ENCODE results near the gene PADI6. TPM values are rescaled to one million over a fixed set of nuclear protein-coding genes. Genes with fewer than 3 reads are reported as not detected.
"Not testable (repeated sequence)": the region's sequence is repeated elsewhere in the genome, so short reads cannot be mapped to it uniquely, and the experiment has no call there.

Gene PADI6
- polyA plus RNA-seq, 1 donor = not detected

GRCh38 chr1:17345506-17345905 is 26.5 kb upstream of the PADI6 start:
- 100% methylated on average over 1 of the region's 5 CpGs for WGBS (ENCODE audit: insufficient coverage, low lambda C conversion rate)
- H3K27ac ChIP-seq (ENCODE audit: low read length); H3K4me3 ChIP-seq (ENCODE audit: low read length); H3K27me3 ChIP-seq (ENCODE audit: control insufficient read depth, insufficient read depth, low read length); H3K36me3 ChIP-seq (ENCODE audit: control insufficient read depth, insufficient read depth, low read length); H3K9me3 ChIP-seq (ENCODE audit: control insufficient read depth, low read depth, low read length); DNase-seq; H3K4me1 ChIP-seq (ENCODE audit: control insufficient read depth, insufficient read depth, low read length): not testable (repeated sequence)

- H3K36me3 ChIP-seq (ENCODE audit: control insufficient read depth, insufficient read depth, low read length) = no peaks in the 10 kb centered on the region
- H3K4me3 ChIP-seq (ENCODE audit: low read length) = no peak overlapping the region
- no peaks in the 10 kb centered on the region for H3K27me3 ChIP-seq (ENCODE audit: control insufficient read depth, insufficient read depth, low read length)
- no peaks in the 10 kb centered on the region for H3K4me1 ChIP-seq (ENCODE audit: control insufficient read depth, insufficient read depth, low read length)
- DNase-seq = no peak
- WGBS (ENCODE audit: insufficient coverage, low lambda C conversion rate) = no CpG with 5 or more reads among the region's 9 CpGs
- no peak overlapping the region for H3K27ac ChIP-seq (ENCODE audit: low read length)
- no peaks in the 10 kb centered on the region for H3K9me3 ChIP-seq (ENCODE audit: control insufficient read depth, low read depth, low read length)
Measured at GRCh38 chr1:17346046-17346789, 25.8 kb upstream of the PADI6 start.

GRCh38 chr1:17347769-17348592 is 24.0 kb upstream of the PADI6 start:
- no peak for DNase-seq
- H3K27ac ChIP-seq (ENCODE audit: low read length) = no peak overlapping the region

GRCh38 chr1:17348593-17349234 is 23.3 kb upstream of the PADI6 start:
- DNase-seq = no peak
- WGBS (ENCODE audit: insufficient coverage, low lambda C conversion rate) = no CpG with 5 or more reads among the region's 14 CpGs
- Histone ChIP-seq H3K27me3 (ENCODE audit: control insufficient read depth, insufficient read depth, low read length) (peaks cover 3% of the 10 kb centered on the region), H3K4me1 (ENCODE audit: control insufficient read depth, insufficient read depth, low read length) (no peaks in the 10 kb centered on the region), H3K36me3 (ENCODE audit: control insufficient read depth, insufficient read depth, low read length) (no peaks in the 10 kb centered on the region), H3K9me3 (ENCODE audit: control insufficient read depth, low read depth, low read length) (no peaks in the 10 kb centered on the region), H3K27ac (ENCODE audit: low read length) (no peak overlapping the region), H3K4me3 (ENCODE audit: low read length) (no peak overlapping the region)

More at GRCh38 chr1:17347769-17348592, 24.0 kb upstream of the PADI6 start:
- Histone ChIP-seq H3K4me3 (ENCODE audit: low read length) (no peak overlapping the region), H3K4me1 (ENCODE audit: control insufficient read depth, insufficient read depth, low read length) (no peaks in the 10 kb centered on the region), H3K27me3 (ENCODE audit: control insufficient read depth, insufficient read depth, low read length) (peaks cover 3% of the 10 kb centered on the region), H3K36me3 (ENCODE audit: control insufficient read depth, insufficient read depth, low read length) (no peaks in the 10 kb centered on the region), H3K9me3 (ENCODE audit: control insufficient read depth, low read depth, low read length) (no peaks in the 10 kb centered on the region)
- no CpG with 5 or more reads among the region's 19 CpGs for WGBS (ENCODE audit: insufficient coverage, low lambda C conversion rate)

GRCh38 chr1:17350083-17350482 is 21.9 kb upstream of the PADI6 start:
- no peaks in the 10 kb centered on the region for H3K9me3 ChIP-seq (ENCODE audit: control insufficient read depth, low read depth, low read length)
- DNase-seq = no peak
- peaks cover 3% of the 10 kb centered on the region for H3K27me3 ChIP-seq (ENCODE audit: control insufficient read depth, insufficient read depth, low read length)
- no peak overlapping the region for H3K4me3 ChIP-seq (ENCODE audit: low read length)
- no CpG with 5 or more reads among the region's 8 CpGs for WGBS (ENCODE audit: insufficient coverage, low lambda C conversion rate)
- no peaks in the 10 kb centered on the region for H3K4me1 ChIP-seq (ENCODE audit: control insufficient read depth, insufficient read depth, low read length)
- no peak overlapping the region for H3K27ac ChIP-seq (ENCODE audit: low read length)
- H3K36me3 ChIP-seq (ENCODE audit: control insufficient read depth, insufficient read depth, low read length) = no peaks in the 10 kb centered on the region

- 70% methylated on average over 2 of the region's 7 CpGs for WGBS (ENCODE audit: insufficient coverage, low lambda C conversion rate)
- DNase-seq = no peak
- no peak overlapping the region for H3K4me3 ChIP-seq (ENCODE audit: low read length)
Measured at GRCh38 chr1:17350928-17351446, 21.0 kb upstream of the PADI6 start.

GRCh38 chr1:17351598-17352324 is 20.2 kb upstream of the PADI6 start:
- H3K36me3 ChIP-seq (ENCODE audit: control insufficient read depth, insufficient read depth, low read length) = no peaks in the 10 kb centered on the region
- DNase-seq = no peak
- no peak overlapping the region for H3K27ac ChIP-seq (ENCODE audit: low read length)
- H3K27me3 ChIP-seq (ENCODE audit: control insufficient read depth, insufficient read depth, low read length) = peaks cover 5% of the 10 kb centered on the region
- 93% methylated on average over 3 of the region's 8 CpGs for WGBS (ENCODE audit: insufficient coverage, low lambda C conversion rate)
- no peaks in the 10 kb centered on the region for H3K4me1 ChIP-seq (ENCODE audit: control insufficient read depth, insufficient read depth, low read length)
- H3K9me3 ChIP-seq (ENCODE audit: control insufficient read depth, low read depth, low read length) = no peaks in the 10 kb centered on the region
- H3K4me3 ChIP-seq (ENCODE audit: low read length) = no peak overlapping the region

More at GRCh38 chr1:17350928-17351446, 21.0 kb upstream of the PADI6 start:
- Histone ChIP-seq H3K4me1 (ENCODE audit: control insufficient read depth, insufficient read depth, low read length) (no peaks in the 10 kb centered on the region), H3K27me3 (ENCODE audit: control insufficient read depth, insufficient read depth, low read length) (peaks cover 3% of the 10 kb centered on the region), H3K27ac (ENCODE audit: low read length) (no peak overlapping the region), H3K36me3 (ENCODE audit: control insufficient read depth, insufficient read depth, low read length) (no peaks in the 10 kb centered on the region), H3K9me3 (ENCODE audit: control insufficient read depth, low read depth, low read length) (no peaks in the 10 kb centered on the region)

GRCh38 chr1:17352419-17352909 is 19.5 kb upstream of the PADI6 start:
- H3K27me3 ChIP-seq (ENCODE audit: control insufficient read depth, insufficient read depth, low read length) = peaks cover 5% of the 10 kb centered on the region
- no peaks in the 10 kb centered on the region for H3K4me1 ChIP-seq (ENCODE audit: control insufficient read depth, insufficient read depth, low read length)
- H3K4me3 ChIP-seq (ENCODE audit: low read length) = no peak overlapping the region
- DNase-seq = no peak
- H3K9me3 ChIP-seq (ENCODE audit: control insufficient read depth, low read depth, low read length) = no peaks in the 10 kb centered on the region
- no peaks in the 10 kb centered on the region for H3K36me3 ChIP-seq (ENCODE audit: control insufficient read depth, insufficient read depth, low read length)
- H3K27ac ChIP-seq (ENCODE audit: low read length) = no peak overlapping the region
- WGBS (ENCODE audit: insufficient coverage, low lambda C conversion rate) = no CpG with 5 or more reads among the region's 8 CpGs

GRCh38 chr1:17355898-17356297 is 16.1 kb upstream of the PADI6 start:
- WGBS (ENCODE audit: insufficient coverage, low lambda C conversion rate) = no CpG with 5 or more reads among the region's 6 CpGs
- H3K36me3 ChIP-seq (ENCODE audit: control insufficient read depth, insufficient read depth, low read length) = no peaks in the 10 kb centered on the region
- no peaks in the 10 kb centered on the region for H3K9me3 ChIP-seq (ENCODE audit: control insufficient read depth, low read depth, low read length)
- no peak for DNase-seq
- H3K4me3 ChIP-seq (ENCODE audit: low read length) = no peak overlapping the region
- no peaks in the 10 kb centered on the region for H3K4me1 ChIP-seq (ENCODE audit: control insufficient read depth, insufficient read depth, low read length)
- no peak overlapping the region for H3K27ac ChIP-seq (ENCODE audit: low read length)
- peaks cover 5% of the 10 kb centered on the region for H3K27me3 ChIP-seq (ENCODE audit: control insufficient read depth, insufficient read depth, low read length)
